Retinal pigment epithelial cell (primary cell): ENCODE results near the gene ST3GAL4.

Experiments
- DNase-seq: peaks from one replicate; pipeline ENCODE4 v3.0.0-alpha.2; 2010; ENCODE audit warnings: low read depth
- H3K4me3 ChIP-seq: 2 replicates; pipeline ENCODE4 v1.5.1; 2011; ENCODE audit warnings: mild to moderate bottlenecking, low read length, control low read depth, moderate library complexity
- CTCF ChIP-seq: conservative IDR thresholded peaks from 2 replicates; pipeline ENCODE4 v1.5.1; 2011; ENCODE audit warnings: low read depth, low read length, control low read depth, inconsistent platforms

ST3GAL4 gene

GRCh38 chr11:126462422-126462821 lies 106.9 kb downstream of the ST3GAL4 start:
- DNase-seq = no peak
- H3K4me3 ChIP-seq = no peak overlapping the region
- no peak for TF ChIP-seq CTCF
